DOHH2 (cell line): Measurements from ENCODE around the gene SMAD2.

Experiments used
- CTCF ChIP-seq: fragments of 200-600 bp; sonication (generic); IDR thresholded peaks from one replicate; pipeline ENCODE4 v1.5.1; 2014; ENCODE audit warnings: antibody characterized with exemption, mild to moderate bottlenecking, low read depth, low read length; ENCODE audit not compliant: poor library complexity, severe bottlenecking
- EZH2phosphoT487 ChIP-seq: fragments of 200-600 bp; sonication (generic); IDR thresholded peaks from 2 replicates; pipeline ENCODE4 v1.6.1; 2017; ENCODE audit warnings: borderline replicate concordance, mild to moderate bottlenecking, antibody characterized with exemption, low read length, moderate library complexity, mixed read lengths

GRCh38 chr18:47903809-47904208 is 26.6 kb downstream of the SMAD2 start:
- TF ChIP-seq CTCF (no peak), EZH2phosphoT487 (no peak)
